GM18861 (cell line): ENCODE results near the gene COPZ2.
"Not testable (repeated sequence)": the region's sequence is repeated elsewhere in the genome, so short reads cannot be mapped to it uniquely, and the experiment has no call there.

Experiments
- ATAC-seq: cut with Tn5 transposase; IDR thresholded peaks from one replicate; pipeline ENCODE4 v1.9.1; 2021; ENCODE audit not compliant: unreplicated experiment

The COPZ2 gene

DNA sequence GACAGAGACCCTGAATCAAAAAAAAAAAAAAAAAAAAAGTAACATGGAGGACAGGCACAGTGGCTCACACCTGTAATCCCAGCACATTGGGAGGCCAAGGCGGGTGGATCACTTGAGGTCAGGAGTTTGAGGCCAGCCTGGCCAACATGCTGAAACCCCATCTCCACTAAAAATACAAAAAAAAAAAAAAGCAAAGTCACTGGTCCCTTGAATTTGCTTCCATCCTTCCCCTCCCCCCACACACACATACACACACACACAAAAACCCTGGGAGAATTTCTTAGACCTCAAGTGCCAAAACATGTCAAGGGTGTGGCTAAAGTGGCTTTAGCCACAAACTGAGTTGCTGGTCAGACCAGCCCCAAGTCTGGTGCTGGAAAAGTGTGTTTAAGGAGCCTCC lies 49.2 kb downstream of the COPZ2 start:
- not testable (repeated sequence) for ATAC-seq

DNA sequence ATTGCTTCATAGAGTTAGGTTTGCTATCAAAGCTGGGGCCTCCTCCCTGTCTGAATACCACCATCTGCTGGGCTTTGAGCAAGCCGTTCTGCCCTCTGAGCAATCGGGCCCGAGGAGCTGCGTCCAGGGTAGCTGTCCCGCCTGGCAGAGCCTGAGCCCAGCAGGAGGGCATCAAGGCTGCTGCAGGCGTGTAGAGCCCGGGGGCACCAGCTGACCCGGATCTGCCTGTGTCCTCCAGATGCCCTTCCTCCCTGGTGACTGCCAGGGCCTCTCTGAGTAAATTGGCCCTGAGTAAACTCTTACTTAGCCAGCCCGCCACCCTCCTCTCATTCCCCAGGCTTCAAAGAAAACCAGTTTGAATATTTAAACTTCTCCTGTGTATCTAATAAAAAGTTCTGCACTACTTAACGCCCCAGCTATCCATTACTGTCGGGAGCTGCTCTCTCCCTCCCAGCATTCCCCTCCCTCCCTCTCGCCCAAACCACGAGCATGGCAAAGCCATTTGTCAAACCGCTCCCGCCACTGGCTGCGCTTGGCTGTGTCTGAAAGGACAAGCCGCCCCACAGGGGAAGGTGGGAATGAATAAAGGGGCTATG lies 50.3 kb downstream of the COPZ2 start:
- no peak for ATAC-seq

DNA sequence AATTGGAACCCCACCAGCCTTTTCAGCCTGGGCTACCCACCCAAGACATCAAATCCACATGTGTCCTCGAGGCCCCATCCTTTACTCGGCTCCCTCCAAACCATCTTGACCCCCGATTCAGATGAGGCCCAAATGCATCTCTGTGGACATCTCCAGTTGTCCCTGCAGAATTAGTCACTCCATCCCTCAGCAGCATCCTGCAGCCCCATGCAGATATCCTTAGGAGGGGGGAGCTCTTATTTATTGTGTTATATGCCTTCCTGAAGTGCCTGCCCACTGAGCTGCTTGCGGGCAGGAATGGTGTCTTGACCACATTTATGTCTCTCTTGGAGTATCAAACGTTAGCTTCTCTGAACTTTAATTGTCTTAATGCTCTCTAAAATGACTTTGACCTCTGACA lies 51.1 kb downstream of the COPZ2 start:
- no peak for ATAC-seq

DNA sequence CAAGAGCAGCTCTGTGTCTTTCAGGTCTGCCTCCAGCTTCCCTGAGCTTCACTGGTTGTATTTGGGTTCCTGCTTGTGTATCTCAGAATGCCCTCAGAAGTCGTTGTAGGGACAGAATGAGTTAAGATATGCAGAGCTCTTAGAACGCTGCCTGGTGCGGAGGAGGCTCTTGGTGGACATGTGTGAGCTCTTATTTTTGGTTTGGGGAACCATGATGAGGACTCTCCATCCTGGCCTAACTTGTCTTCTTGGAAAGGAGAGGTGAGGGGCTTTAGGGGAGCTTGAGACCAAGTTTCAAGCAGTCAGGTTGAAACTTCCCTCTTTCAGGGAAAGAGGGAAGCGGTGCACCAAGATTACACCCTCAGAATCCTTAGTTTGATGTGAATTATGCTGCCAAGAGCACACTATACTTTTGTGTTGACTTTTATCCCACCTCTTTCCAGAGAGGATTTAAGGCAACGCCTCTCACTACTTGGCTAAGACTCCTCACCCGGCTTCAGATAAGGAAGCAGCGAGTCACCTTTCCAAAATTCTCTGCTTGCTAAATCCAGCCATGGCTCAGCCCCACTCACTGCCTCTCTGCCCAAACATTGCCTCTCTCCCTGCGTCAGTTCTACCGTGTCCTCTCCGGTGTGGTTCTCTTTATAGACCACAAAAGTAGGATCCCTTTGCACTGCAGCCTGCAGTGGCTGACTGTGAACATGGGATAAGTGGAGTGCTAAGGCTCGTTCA lies 53.9 kb downstream of the COPZ2 start:
- ATAC-seq: no peak

DNA sequence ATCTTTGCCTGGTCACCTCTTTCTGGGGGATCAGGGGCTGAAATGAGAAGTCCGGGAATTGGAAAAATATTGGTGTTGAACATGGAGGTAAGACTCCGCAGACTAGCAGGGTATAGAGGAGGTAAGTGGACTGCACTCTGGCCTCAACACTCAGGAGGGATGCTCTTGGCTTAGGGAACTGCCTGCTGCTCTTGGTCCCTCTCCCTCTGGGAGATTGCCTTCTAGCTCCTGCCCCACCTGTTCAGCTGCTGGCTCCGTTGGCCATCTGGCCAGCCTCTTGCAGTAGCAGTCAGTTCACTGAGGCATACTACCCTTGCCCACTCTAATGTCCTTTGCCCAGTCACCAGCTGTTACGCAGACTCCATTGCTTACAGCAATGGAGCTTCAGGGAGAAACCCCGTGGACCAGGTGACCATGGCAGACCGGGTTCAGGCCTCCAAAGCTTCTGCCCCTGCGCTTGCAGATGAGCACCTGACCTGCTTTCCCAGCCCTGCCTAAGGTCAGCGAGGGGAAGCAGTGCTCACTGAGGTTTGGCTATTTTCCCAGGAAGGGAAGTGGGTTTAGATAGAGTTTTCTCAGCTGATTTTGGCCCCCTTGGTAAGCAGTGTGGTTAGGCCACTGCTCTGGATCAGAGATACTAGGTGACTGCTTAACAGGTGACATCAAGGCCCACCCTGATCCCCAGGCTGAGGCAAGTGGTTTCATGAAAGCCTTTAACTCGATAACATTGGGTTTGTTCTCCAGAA lies 54.8 kb downstream of the COPZ2 start:
- no peak for ATAC-seq

DNA sequence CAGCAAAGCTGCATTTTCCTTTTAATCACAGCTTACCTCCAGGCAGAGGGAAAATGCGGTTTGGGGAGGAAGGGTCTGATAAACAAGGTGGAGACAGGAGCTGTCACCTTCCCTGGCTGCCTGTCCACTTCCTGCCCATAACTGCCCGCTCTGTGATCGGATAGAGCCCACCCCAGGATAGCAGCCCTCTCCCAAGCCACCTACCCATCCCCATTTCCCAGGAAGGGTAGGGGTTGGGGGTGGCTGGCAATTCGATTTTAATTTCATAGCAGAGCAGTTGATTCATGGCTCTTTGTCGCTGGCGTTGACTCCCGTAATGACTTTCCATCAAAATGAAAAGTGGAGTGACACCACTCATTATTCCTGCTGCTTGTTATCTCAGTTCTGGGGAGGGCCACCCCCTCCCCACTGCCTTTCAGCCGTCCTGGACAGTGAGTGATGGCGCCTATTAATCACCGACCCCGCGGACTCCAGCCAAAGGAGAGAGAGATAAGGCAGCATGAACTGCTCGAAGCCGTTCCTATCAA lies 55.4 kb downstream of the COPZ2 start:
- no peak for ATAC-seq

DNA sequence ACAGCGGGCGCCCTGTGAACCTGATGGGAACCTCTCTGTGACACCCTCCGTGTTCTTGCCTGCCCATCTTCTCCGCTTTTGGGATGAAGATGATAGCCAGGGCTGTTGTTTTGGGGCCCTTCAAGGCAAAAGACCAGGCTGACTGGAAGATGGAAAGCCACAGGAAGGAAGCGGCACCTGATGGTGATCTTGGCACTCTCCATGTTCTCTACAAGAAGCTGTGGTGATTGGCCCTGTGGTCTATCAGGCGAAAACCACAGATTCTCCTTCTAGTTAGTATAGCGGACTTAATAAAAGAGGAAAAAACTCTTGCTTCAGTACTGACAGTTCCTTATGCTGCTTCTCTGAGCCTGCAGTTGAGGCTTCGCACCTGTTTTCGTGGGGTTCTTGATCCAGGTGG lies 56.1 kb downstream of the COPZ2 start:
- no peak for ATAC-seq

DNA sequence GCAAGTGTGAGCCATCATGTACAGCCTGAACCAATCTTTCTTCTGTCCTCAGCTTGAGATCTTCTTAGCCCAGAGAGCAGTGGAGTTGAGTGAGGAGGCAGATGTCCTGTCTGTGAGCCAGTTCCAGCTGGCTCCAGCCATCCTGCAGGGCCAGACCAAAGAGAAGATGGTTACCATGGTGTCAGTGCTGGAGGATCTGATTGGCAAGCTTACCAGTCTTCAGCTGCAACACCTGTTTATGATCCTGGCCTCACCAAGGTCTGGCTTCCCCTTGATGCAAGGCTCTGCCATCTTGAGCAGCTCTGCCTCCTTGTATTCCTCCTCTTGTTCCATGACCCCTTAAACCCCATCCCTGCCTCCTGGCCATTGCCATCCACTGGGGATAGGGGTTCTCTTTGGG lies 57.1 kb downstream of the COPZ2 start:
- no peak for ATAC-seq

DNA sequence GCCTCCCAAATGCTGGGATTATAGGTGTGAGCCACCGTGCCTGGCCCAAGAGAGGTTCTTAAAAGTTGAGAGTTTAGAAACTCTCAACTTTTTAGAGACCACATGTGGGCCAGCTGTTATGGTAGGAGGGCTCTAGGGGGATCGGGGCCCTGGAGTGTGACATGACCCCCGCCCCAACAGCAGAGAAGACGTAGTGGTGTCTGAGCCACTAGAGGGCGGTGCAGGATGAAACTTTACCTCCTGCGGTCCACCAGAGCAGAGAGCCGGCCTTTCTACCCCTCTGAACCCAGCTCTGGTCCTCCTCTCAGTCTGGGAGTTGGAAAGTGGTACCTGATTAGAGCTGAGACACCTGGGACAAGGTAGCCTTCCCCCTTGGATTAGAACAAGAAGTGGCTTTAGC lies 59.3 kb downstream of the COPZ2 start:
- ATAC-seq: no peak
